HG03196 (cell line): Measurements from ENCODE around the gene C19orf81.

Source experiments
- ATAC-seq: cut with Tn5 transposase; IDR thresholded peaks from one replicate; pipeline ENCODE4 v1.9.1; 2021; ENCODE audit not compliant: unreplicated experiment

C19orf81 gene

GRCh38 chr19:50658441-50659317 lies 9.4 kb downstream of the C19orf81 start:
- ATAC-seq = no peak

GRCh38 chr19:50659318-50660087 lies 10.3 kb downstream of the C19orf81 start:
- no peak for ATAC-seq

- no peak for ATAC-seq
These were observed 10.8 kb downstream of the C19orf81 start for GRCh38 chr19:50660088-50660366.

- no peak for ATAC-seq
These were observed 11.8 kb downstream of the C19orf81 start for GRCh38 chr19:50661023-50661422.

GRCh38 chr19:50661766-50662650 lies 12.8 kb downstream of the C19orf81 start:
- ATAC-seq = no peak

GRCh38 chr19:50662651-50663481 lies 13.6 kb downstream of the C19orf81 start:
- ATAC-seq = no peak

GRCh38 chr19:50663482-50663790 lies 14.2 kb downstream of the C19orf81 start:
- ATAC-seq = no peak

GRCh38 chr19:50664204-50664603 lies 15.0 kb downstream of the C19orf81 start:
- no peak for ATAC-seq

GRCh38 chr19:50666346-50667176 lies 17.3 kb downstream of the C19orf81 start:
- ATAC-seq = no peak

GRCh38 chr19:50667177-50667758 lies 18.0 kb downstream of the C19orf81 start:
- no peak for ATAC-seq

GRCh38 chr19:50667759-50668231 lies 18.6 kb downstream of the C19orf81 start:
- no peak for ATAC-seq

GRCh38 chr19:50668416-50668815 lies 19.2 kb downstream of the C19orf81 start:
- ATAC-seq = no peak

GRCh38 chr19:50668879-50669278 lies 19.6 kb downstream of the C19orf81 start:
- no peak for ATAC-seq

GRCh38 chr19:50669302-50670101 lies 20.3 kb downstream of the C19orf81 start:
- ATAC-seq = no peak

GRCh38 chr19:50670102-50670380 lies 20.8 kb downstream of the C19orf81 start:
- no peak for ATAC-seq

- no peak for ATAC-seq
These were observed 23.9 kb downstream of the C19orf81 start for GRCh38 chr19:50673118-50673517.

GRCh38 chr19:50676625-50677197 lies 27.5 kb downstream of the C19orf81 start:
- no peak for ATAC-seq

- no peak for ATAC-seq
These were observed 28.4 kb downstream of the C19orf81 start for GRCh38 chr19:50677636-50678035.
